HEK293T (cell line): ENCODE measurements around the gene ZNF593OS.

Source experiments
- BHLHE40 ChIP-seq: fragments of 450-650 bp; IDR thresholded peaks from 2 replicates; pipeline ENCODE4 v1.6.1; 2016; ENCODE audit warnings: mild to moderate bottlenecking, moderate library complexity, borderline replicate concordance
- LEF1 ChIP-seq: fragments of 450-650 bp; IDR thresholded peaks from 2 replicates; pipeline ENCODE4 v1.6.1; 2017; ENCODE audit warnings: mild to moderate bottlenecking, borderline replicate concordance
- NFRKB ChIP-seq: fragments of 450-650 bp; IDR thresholded peaks from 2 replicates; pipeline ENCODE4 v1.6.1; 2016; ENCODE audit warnings: mild to moderate bottlenecking, moderate library complexity
- SP1 ChIP-seq: fragments of 450-650 bp; IDR thresholded peaks from 2 replicates; pipeline ENCODE4 v1.6.1; 2017
- TF ChIP-seq, protein P1 (sequence below): fragments of 450-650 bp; IDR thresholded peaks from 2 replicates; pipeline ENCODE4 v1.6.1; 2016

DNA sequence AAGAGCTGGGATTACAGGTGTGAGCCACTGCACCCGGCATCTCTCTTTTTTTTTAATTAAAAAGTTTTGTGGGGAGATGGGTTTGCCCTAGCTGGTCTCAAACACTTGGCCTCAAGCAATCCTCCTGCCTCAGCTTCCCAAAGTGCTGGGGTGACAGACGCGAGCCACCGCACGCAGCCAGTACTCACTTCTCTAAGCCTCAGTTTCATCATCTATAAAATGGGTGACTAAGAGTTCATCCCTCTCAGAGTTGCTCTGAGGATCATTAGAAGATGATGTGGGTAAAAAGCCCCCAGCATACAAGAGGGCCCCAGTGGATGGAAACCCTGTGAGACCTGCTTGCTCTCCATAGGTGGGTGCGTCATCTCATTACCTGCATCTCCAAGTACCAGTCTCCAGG is 16.2 kb upstream of the ZNF593OS start:
- TF ChIP-seq NFRKB: no peak
- no peak for TF ChIP-seq SP1
- no peak for TF ChIP-seq LEF1
- TF ChIP-seq BHLHE40: no peak
- TF ChIP-seq, protein P1, sequence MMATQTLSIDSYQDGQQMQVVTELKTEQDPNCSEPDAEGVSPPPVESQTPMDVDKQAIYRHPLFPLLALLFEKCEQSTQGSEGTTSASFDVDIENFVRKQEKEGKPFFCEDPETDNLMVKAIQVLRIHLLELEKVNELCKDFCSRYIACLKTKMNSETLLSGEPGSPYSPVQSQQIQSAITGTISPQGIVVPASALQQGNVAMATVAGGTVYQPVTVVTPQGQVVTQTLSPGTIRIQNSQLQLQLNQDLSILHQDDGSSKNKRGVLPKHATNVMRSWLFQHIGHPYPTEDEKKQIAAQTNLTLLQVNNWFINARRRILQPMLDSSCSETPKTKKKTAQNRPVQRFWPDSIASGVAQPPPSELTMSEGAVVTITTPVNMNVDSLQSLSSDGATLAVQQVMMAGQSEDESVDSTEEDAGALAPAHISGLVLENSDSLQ: no peak
